ENCODE data around the gene KCNMA1. TPM values are rescaled to one million over a fixed set of nuclear protein-coding genes. Genes with fewer than 3 reads are reported as not detected.

Gene KCNMA1
- total RNA-seq, 1 experiment from 2014 or later: 0.49 TPM

- CTCF ChIA-PET: interaction anchor here (0.8 to 4.0 kb wide), 11 partner anchors 10 to 592 kb away, joined by 3 to 37 read pairs (median 5); no protein-coding TSS in a partner anchor
- Histone ChIP-seq H3K36me3 (ENCODE audit: control insufficient read depth in 1 of 2, insufficient read depth in 2 of 2, low read length in 2 of 2) (no peaks in the 10 kb centered on the region), H3K9me2 (ENCODE audit: insufficient read depth) (no peaks in the 10 kb centered on the region), H3K79me2 (ENCODE audit: insufficient read depth, low read length) (no peaks in the 10 kb centered on the region), H2AFZ (ENCODE audit: low read depth, low read length, poor library complexity, severe bottlenecking) (no peak overlapping the region), H3K4me2 (ENCODE audit: low read length) (peak overlapping the region; percentile 42; the same call in 1 of the 2 replicates), H3K27me3 (ENCODE audit: insufficient read depth, low read length) (peaks cover 34% of the 10 kb centered on the region), H3K4me3 (replicated peaks in 1 of 2; ENCODE audit: low read depth in 1 of 2, low read length in 2 of 2) (no peak overlapping the region), H3K27ac (ENCODE audit: low read depth, low read length) (no peak overlapping the region), H3K9ac (ENCODE audit: low read length) (no peak overlapping the region), H4K20me1 (ENCODE audit: insufficient read depth) (no peaks in the 10 kb centered on the region), H3K4me1 (ENCODE audit: control insufficient read depth in 1 of 2, insufficient read depth in 2 of 2, low read length in 2 of 2) (peaks cover 0 to 32% of the 10 kb centered on the region in 2 experiments; a peak in 2 of 4 replicates), H3K9me3 (ENCODE audit: control insufficient read depth in 1 of 2, insufficient read depth in 1 of 2, low read depth in 1 of 2, low read length in 2 of 2) (no peaks in the 10 kb centered on the region)
- intact Hi-C loops (cut with micrococcal nuclease): loop anchor here (2.0 to 10.0 kb wide), 3 partner anchors 340 to 863 kb away; partner anchors contain the start of gene POLR3A
- no peak for TF ChIP-seq REST (IDR thresholded peaks at IDR 0.05; ENCODE audit: low read depth)
- no peak for TF ChIP-seq POLR2AphosphoS5 (IDR thresholded peaks at IDR 0.05; ENCODE audit: low read depth, low read length)
- no peak for TF ChIP-seq YY1 (IDR thresholded peaks at IDR 0.05; ENCODE audit: extremely low read depth, insufficient replicate concordance, low read depth, low read length)
- no peak for TF ChIP-seq TCF7L2 (IDR thresholded peaks at IDR 0.05; ENCODE audit: borderline replicate concordance, extremely low read depth, insufficient read depth, insufficient read length)
- TF ChIP-seq, protein P1, sequence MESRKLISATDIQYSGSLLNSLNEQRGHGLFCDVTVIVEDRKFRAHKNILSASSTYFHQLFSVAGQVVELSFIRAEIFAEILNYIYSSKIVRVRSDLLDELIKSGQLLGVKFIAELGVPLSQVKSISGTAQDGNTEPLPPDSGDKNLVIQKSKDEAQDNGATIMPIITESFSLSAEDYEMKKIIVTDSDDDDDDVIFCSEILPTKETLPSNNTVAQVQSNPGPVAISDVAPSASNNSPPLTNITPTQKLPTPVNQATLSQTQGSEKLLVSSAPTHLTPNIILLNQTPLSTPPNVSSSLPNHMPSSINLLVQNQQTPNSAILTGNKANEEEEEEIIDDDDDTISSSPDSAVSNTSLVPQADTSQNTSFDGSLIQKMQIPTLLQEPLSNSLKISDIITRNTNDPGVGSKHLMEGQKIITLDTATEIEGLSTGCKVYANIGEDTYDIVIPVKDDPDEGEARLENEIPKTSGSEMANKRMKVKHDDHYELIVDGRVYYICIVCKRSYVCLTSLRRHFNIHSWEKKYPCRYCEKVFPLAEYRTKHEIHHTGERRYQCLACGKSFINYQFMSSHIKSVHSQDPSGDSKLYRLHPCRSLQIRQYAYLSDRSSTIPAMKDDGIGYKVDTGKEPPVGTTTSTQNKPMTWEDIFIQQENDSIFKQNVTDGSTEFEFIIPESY (IDR thresholded peaks at IDR 0.05; ENCODE audit: extremely low read depth, insufficient replicate concordance, low read length): no peak
- no peak for TF ChIP-seq ELF1 (IDR thresholded peaks at IDR 0.05; ENCODE audit: borderline replicate concordance, low read depth)
- TF ChIP-seq, protein P2, sequence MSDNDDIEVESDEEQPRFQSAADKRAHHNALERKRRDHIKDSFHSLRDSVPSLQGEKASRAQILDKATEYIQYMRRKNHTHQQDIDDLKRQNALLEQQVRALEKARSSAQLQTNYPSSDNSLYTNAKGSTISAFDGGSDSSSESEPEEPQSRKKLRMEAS (IDR thresholded peaks at IDR 0.05): no peak
- no peak for TF ChIP-seq SP1 (IDR thresholded peaks at IDR 0.05; ENCODE audit: low read depth)
- TF ChIP-seq RAD21 (IDR thresholded peaks at IDR 0.05; ENCODE audit: low read depth): no peak
- TF ChIP-seq EGR1 (IDR thresholded peaks at IDR 0.05; ENCODE audit: low read depth): no peak
- no peak for TF ChIP-seq JUND (IDR thresholded peaks at IDR 0.05)
- TF ChIP-seq, protein P3, sequence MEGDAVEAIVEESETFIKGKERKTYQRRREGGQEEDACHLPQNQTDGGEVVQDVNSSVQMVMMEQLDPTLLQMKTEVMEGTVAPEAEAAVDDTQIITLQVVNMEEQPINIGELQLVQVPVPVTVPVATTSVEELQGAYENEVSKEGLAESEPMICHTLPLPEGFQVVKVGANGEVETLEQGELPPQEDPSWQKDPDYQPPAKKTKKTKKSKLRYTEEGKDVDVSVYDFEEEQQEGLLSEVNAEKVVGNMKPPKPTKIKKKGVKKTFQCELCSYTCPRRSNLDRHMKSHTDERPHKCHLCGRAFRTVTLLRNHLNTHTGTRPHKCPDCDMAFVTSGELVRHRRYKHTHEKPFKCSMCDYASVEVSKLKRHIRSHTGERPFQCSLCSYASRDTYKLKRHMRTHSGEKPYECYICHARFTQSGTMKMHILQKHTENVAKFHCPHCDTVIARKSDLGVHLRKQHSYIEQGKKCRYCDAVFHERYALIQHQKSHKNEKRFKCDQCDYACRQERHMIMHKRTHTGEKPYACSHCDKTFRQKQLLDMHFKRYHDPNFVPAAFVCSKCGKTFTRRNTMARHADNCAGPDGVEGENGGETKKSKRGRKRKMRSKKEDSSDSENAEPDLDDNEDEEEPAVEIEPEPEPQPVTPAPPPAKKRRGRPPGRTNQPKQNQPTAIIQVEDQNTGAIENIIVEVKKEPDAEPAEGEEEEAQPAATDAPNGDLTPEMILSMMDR (IDR thresholded peaks at IDR 0.05 in 2 of 3, conservative IDR thresholded peaks at IDR 0.05 in 1 of 3; ENCODE audit: borderline replicate concordance in 1 of 3, insufficient read depth in 1 of 3, low read depth in 2 of 3, low read length in 2 of 3): no peak
- no peak for TF ChIP-seq ZNF274 (IDR thresholded peaks at IDR 0.05; ENCODE audit: low read depth, low read length)
- no peak for TF ChIP-seq FOSL1 (IDR thresholded peaks at IDR 0.05; ENCODE audit: low read depth)
- no peak for TF ChIP-seq ZFX (IDR thresholded peaks at IDR 0.05)
- TF ChIP-seq POLR2A (IDR thresholded peaks at IDR 0.05; ENCODE audit: borderline replicate concordance, extremely low read depth, insufficient read depth, insufficient read length): no peak
- TF ChIP-seq SRF (IDR thresholded peaks at IDR 0.05; ENCODE audit: low read depth): no peak
- RAD21 ChIA-PET (ENCODE audit: low non-redundant PET in 1 of 2, low total read pairs in 2 of 2, uncharacterized antibody in 2 of 2, unreplicated experiment in 2 of 2): interaction anchor here (0.9 to 1.4 kb wide), 3 partner anchors 9 to 226 kb away, joined by 3 to 5 read pairs (median 4); no protein-coding TSS in a partner anchor
- POLR2A ChIA-PET: no interaction called here
- DNase-seq (ENCODE audit: low read depth, low spot score) (no peak), ATAC-seq (no peak)
- BruUV-seq (replicated peaks): no TSS peak
Measured at GRCh38 chr10:77164616-77165311, 472.8 kb downstream of the KCNMA1 start.

Measured in HCT116 (cell line).